ENCODE results near the gene AGMO.

- no peak for TF ChIP-seq TAF1 (IDR thresholded peaks at IDR 0.05; ENCODE audit: low read depth)
- TF ChIP-seq, protein P1, sequence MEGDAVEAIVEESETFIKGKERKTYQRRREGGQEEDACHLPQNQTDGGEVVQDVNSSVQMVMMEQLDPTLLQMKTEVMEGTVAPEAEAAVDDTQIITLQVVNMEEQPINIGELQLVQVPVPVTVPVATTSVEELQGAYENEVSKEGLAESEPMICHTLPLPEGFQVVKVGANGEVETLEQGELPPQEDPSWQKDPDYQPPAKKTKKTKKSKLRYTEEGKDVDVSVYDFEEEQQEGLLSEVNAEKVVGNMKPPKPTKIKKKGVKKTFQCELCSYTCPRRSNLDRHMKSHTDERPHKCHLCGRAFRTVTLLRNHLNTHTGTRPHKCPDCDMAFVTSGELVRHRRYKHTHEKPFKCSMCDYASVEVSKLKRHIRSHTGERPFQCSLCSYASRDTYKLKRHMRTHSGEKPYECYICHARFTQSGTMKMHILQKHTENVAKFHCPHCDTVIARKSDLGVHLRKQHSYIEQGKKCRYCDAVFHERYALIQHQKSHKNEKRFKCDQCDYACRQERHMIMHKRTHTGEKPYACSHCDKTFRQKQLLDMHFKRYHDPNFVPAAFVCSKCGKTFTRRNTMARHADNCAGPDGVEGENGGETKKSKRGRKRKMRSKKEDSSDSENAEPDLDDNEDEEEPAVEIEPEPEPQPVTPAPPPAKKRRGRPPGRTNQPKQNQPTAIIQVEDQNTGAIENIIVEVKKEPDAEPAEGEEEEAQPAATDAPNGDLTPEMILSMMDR (IDR thresholded peaks at IDR 0.05; ENCODE audit: poor library complexity, severe bottlenecking): no peak
- no peak for TF ChIP-seq POLR2AphosphoS5 (IDR thresholded peaks at IDR 0.05)
- no peak for TF ChIP-seq EZH2 (IDR thresholded peaks at IDR 0.05; ENCODE audit: borderline replicate concordance, insufficient read depth, low read length, poor library complexity, severe bottlenecking)
- no peak for TF ChIP-seq REST (IDR thresholded peaks at IDR 0.05; ENCODE audit: borderline replicate concordance)
Measured at GRCh38 chr7:15317215-15317614, 244.6 kb downstream of the AGMO start.

All from neural cell (in vitro differentiated cells).